Right hindlimb (tissue), 1 donor: ENCODE results near the gene GZMM.
A peak's percentile ranks its signal among the peaks of the same experiment; 100 is the strongest.

Experiments used
- DNase-seq: peaks from one replicate; pipeline ENCODE4 v3.0.0-alpha.2; 2018

Gene GZMM

DNA sequence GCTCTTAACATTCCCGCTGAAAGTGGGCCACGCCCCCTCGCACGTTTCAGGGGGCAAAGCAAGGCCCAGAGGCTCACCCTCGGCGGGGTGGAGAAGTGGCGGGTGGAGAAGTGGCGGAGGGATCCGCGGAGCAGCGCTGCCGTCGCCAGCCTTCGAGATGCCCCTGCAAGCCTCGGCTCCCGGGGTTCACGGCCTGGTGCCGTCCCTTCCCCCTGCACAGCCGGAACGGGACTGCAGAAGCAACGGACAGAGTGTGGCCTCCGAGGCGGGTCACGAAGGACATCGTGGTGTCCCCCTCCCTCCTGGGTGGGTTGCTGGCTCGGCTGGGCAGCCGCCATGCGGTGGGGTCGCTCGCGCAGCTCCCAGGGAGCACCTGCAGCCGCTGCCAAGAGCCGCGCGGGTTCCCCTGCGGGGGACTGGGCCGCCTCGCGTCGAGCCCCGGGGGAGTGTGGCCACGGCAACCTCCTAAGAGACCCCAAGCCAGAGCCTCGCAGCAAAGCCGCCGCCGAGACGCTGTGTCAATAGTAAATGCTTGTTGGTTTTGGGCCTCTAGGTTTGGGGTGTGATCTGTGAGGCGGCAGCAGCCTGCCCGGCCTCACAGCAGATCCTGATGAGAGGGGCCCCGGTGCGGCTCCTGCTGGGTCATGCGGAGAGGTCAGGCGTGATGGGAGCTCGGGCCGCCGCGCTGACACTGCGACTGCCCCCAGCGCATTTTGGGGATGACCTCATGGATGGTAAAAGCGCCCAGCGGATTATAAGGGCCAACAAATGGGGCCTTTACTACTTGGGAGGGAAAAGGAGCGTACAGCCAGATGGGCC, 31.1 kb upstream of the GZMM start:
- DNase-seq, result peak; percentile 44

DNA sequence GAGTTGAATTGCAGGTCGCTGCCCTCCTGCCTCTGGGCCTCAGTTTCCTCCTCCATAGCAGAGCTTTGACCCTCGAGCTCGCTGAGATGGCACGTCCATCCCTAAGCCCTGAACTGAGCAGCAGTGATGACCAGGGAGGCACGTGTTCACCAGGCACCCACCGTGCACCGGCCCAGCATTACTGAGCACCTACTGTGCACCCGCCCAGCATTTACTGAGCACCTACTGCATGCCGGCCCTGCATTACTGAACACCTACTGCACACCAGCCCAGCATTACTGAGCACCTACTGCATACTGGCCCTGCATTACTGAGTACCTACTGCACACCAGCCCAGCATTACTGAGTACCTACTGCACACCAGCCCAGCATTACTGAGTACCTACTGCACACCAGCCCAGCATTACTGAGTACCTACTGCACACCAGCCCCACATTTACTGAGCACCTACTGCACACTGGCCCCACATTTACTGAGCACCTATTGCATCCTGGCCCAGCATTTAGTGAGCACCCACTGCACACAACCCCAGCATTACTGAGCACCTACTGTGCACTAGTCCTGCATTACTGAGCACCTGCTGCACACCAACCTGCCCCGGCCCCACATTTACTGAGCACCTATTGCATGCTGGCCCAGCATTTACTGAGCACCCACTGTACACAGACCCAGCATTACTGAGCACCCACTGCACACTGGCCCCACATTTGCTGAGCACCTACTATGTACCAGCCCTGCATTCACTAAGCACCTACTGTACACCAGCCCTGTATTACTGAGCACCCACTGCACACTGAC, 30.3 kb upstream of the GZMM start:
- no peak for DNase-seq

DNA sequence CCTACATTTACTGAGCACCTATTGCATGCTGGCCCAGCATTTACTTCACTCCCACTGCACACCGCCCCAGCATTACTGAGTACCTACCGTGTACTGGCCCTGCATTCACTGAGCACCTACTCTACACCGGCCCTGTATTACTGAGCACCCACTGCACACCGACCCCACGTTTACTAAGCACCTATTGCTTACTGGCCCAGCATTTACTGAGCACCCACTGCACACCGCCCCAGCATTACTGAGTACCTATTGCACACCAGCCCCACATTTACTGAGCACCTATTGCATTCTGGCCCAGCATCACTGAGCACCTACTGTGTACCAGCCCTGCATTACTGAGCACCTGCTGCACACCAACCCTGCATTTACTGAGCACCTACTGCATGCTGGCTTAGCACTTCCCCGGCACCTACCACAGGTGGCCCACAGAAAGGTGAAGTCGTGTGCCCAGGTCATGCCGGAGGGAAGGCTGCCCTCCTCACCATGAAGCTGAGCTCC, 29.6 kb upstream of the GZMM start:
- peak; percentile 15 for DNase-seq

DNA sequence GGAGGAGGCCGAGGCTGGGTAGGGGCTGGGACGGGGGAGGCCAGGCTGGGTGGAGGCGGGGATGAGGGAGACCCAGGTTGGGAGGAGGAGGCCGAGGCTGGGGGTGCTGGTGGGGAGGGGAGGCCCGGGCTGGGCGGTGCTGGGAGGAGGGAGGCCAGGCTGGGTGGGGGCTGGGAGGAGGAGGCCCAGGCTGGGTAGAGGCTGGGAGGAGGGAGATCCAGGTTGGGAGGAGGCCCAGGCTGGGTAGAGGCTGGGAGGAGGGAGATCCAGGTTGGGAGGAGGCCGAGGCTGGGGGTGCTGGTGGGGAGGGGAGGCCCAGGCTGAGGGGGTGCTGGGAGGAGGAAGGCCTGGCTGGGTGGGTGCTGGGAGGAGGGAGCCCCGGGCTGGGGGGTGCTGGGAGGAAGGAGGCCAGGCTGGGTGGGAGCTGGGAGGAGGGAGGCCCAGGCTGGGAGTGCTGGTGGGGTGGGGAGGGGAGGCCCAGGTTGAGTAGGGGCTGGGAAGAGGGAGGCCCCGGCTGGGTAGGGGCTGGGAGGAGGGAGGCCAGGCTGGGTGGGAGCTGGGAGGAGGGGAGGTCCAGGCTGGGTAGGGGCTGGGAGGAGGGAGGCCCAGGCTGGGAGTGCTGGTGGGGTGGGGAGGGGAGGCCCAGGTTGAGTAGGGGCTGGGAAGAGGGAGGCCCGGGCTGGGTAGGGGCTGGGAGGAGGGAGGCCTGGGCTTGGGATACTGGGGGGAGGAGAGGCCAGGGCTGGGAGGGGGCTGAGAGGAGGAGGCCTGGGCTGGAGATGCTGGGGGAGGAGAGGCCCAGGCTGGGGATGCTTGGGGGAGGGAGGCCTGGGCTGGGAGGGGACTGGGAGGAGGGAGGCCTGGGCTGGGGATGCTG, 25.9 kb upstream of the GZMM start:
- peak; percentile 96 for DNase-seq

DNA sequence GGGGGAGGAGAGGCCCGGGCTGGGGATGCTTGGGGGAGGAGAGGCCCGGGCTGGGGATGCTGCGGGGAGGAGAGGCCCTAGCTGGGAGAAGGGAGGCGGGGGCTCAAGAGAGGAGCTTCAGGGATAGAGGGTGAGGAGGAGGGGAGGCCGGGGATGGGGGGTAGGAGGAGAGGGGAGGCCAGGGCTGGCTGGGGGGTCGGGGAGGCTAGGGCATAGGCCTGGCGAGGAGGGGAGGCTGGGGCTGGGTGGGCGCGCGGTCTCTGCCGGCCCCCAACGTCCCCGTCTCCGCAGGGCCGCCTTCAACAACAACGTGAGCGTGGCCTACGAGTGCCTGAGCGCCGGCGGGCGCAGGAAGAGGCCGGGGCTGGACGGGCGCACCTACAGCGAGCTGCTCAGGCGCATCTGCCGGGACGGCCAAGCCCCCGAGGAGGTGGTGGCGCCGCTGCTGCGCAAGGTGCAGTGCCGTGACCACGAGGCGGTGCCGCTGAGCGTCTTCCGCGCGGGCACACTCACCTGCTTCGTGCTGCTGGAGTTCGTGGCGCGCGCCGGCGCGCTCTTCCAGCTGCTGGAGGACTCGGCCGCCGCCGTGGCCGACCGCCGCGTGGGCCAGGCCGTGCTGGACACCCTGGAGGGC, 25.1 kb upstream of the GZMM start:
- no peak for DNase-seq

DNA sequence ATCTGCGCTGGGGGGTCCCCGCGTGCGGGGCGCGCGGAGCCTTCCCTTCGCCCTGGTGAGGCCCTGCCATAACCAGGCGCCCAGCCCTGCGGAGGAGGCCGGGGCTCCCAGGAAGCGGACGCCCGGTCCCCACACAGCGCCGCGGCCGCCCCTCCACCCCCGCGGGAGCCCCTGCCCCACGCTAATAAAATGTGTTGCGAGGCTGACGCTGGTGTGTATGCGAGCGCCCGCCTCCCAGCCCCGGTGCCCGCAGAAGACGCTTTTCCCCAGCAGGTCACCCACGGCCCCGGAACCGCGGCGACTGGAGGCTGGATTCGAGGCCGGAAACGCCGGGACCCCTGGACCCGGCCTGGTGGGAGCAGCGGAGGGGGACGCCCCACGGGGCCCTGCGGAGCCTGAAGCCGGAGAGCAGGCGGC, 24.4 kb upstream of the GZMM start:
- no peak for DNase-seq

DNA sequence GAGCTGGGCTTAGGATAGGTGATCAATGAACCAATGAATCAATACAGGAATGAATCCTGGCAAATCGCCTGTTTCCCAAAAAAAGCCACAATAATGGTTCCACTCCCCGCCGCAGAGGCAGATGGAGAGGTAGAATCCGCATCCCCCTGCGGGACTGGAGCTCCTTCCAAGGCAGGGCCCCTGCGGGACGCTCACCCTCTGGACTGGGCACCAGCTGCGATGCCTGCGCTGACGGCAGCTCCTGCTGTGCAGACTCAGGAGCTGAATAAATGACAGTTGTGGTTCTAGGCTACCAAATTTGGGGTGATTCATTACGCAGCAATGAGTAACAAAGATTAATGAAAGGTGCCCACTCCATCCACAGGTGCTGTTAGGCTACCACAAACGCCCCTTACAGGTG, 21.1 kb upstream of the GZMM start:
- DNase-seq, result peak; percentile 17

DNA sequence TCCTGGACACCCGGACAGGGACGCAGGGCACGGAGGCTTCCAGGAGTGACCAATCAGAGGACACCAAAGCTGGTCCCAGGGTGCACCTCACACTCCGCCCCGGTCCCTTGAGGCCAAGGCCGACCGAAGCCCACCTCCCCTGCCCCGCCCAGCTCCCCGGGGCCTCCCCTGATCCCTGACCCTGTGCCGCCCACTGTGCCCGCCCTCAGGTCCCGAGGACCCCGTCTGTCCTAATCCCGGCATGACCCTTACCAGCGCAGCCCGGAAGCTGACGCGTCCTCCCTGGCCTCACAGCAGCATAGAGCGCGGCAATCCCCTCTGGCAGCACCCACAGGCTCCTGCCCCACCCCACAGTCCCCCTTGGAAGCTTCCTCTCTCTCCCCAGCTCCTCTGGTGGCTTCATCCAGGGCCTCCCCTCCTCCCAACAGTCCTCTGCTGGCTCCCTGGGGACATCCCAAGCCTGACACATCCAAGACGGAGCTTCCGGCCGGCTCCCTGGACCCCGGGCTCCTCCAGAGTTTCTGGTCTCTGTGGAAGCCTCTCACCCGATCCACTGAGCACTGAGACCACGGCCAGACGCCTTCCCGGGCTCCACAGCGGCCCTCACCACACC, 19.7 kb upstream of the GZMM start:
- no peak for DNase-seq

DNA sequence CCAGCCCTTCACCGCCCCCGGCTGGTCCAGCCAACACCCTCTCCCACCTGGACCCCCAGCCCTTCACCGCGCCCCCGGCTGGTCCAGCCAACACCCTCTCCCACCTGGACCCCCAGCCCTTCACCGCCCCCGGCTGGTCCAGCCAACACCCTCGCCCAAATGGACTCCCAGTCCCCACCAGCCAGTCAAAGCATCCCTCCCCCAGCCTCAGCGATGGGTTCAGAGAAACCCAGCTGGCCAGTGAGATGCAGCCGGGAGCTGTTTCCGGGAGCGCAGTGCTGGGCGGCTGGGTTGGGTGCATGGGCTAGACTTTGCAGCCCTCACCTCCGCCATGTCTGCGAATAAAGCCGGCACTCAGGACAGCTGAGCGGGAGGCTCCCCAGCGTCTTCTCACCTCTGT, 18.8 kb upstream of the GZMM start:
- DNase-seq, result peak; percentile 23

DNA sequence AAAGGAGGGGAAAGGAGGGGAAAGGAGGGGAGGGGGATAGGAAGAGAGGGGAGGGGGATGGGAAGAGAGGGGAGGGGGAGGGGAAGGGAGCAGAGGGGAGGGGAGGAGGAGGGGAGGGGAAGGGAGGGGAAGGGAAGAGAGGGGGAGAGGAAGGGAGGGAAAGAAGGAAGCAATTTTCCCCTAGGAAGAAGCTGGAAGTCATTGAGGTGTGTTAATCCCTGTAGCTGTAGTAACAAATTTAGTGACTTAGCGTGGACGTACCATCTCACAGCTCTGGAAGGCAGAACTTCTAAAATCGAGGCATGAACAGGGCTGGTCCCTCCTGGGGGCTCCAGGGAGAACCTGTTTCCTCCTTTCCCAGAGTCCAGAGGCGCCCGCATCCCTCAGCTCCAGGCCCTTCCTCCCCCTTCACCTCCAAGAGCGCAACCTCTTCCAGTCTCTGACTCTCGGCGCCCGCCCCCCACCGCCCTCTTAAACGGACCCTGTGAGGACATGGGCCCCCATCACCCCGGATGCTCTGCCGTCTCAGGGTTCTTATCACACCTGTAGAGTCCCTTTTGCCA, 17.9 kb upstream of the GZMM start:
- DNase-seq, result no peak

DNA sequence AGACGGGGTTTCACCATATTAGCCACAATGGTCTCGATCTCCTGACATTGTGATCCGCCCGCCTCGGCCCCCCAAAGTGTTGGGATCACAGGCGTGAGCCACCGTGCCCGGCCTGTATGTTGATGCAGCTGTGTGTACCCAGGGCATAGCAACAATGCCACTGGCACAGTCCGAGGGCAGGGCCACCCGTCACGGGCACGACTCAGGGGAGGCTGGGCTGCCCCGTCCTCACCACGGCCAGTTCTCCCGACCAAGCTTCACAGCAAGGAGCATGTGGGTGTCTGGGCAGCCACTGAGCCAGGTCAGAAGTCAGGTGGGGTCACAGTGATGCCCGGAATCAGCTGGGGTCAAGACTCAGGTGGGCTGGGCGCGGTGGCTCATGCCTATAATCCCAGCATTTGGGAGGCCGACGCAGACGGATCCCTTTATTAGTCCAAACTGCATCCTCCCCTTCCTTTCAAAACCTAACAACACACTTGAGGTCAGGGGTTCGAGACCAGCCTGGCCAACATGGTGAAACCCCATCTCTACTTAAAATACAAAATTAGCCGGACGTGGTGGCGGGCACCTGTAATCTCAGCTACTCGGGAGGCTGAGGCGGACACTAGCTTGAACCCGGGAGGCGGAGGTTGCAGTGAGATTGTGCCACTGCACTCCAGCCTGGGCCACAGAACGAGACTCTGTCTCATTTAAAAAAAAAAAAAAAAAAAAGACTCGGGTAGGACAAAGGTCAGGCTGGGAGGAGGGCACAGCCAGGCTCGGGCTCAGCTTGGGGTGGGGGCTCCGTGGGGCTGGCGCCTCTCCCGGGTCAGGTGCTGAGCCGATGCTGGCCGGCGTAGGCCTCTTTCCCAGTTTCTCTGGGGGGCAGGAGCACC, 13.5 kb upstream of the GZMM start:
- DNase-seq, result no peak

DNA sequence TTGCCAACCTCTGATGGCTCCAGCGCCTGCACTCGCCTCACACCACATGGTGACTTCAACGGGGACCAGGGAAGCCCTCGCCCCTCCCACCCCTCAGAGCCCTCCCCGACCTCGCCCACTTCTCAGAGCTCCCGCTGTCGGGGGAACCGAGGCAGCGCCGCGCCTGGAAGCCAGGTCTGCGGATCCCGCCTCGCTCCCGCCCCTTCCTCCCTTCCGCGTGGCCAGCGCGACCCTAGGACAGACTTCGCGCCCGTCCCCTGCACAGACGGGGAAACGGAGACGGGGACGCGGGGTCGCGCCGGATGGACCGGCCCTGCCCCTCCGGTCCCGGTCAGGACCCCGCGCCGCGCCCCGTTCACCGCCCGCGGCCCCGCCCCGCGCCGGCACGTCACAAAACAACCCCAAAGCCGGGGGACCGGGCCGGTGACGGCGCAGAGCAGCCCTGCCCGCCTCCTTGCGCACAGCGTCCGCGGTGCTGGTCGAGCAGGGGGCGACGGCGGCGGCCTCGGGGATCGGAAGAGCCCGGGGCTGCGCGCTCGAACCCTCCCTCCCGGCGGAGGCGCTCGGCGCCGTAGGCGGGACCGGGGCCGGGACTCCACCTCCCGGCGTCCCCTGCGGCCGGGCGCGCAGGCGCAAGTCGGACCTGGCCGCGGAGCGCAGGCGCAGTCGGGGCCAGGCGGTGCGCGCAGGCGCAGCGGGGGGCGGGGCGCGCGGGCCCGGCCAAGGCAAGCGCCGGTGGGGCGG, 12.7 kb upstream of the GZMM start:
- peak; percentile 92 for DNase-seq

DNA sequence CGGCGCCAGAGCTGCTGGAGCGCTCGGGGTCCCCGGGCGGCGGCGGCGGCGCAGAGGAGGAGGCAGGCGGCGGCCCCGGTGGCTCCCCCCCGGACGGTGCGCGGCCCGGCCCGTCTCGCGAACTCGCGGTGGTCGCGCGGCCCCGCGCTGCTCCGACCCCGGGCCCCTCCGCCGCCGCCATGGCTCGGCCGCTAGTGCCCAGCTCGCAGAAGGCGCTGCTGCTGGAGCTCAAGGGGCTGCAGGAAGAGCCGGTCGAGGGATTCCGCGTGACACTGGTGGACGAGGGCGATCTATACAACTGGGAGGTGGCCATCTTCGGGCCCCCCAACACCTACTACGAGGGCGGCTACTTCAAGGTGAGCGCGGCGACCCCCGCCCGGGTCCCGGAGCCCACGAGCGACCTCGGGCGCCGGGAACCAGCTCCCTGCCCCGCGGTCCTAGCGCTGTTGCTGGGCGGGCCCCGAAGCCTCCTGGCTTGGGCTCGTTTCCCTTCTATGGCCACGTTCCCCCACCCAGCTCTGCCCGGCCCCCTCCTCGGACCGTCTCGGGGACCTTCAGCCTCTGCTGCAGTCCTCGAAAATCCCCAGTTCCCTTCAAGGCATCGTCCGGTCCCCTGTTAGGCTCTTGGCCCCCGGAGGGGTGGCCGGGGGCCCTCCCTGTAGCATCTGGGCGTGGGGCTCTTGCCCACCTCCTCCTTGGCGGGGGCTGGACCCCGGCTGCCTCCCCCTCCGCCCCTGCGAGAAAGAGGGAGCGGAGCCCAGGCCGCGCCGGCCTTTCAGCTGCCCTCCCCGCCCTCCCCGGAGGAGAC, 11.9 kb upstream of the GZMM start, which contains the start of gene CDC34:
Gene CDC34 (plus strand): TSS at position 8 of the 808 bp plus-strand sequence. CDS start 172 bp downstream, at position 180.
- DNase-seq, result no peak

DNA sequence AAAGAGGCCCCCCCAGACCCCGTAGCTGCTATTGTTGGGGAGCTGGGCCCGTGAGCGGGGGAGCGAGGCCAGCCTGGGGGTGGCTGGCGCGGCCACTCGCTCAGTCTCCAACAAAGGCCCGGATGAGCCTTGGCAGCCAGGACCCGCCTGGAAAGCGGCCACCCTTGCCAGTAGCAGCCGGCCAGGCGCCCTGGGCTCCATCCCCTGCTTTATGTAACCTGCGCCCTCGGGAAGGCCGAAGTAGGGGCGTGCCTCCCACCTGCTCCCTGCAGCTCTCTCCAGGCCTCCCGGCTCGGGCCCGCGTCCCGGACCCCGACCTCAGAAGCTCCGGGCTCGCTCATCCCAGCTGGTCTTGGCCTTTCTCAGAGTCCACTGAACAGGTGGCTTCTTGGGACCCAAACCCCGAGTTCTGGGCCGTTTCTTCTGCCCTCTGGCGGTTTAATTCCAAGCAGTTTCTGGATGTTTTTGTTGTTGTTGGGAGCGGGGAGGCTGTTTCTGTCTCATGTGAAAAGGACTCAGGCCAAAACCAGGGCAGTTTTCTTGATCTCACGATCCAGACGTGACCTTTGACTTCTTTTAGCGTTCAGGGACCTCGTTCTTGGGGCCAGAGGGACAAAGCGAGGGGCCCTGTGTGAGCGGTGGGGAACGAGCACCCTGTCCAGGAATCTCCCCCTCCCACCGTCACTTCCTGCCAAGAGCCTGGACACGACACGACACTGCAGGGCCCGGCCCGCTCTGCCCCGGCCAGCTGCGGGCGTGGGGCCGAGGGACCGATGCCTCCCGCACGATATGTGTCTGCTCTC, 11.1 kb upstream of the GZMM start:
- DNase-seq, result peak; percentile 82

DNA sequence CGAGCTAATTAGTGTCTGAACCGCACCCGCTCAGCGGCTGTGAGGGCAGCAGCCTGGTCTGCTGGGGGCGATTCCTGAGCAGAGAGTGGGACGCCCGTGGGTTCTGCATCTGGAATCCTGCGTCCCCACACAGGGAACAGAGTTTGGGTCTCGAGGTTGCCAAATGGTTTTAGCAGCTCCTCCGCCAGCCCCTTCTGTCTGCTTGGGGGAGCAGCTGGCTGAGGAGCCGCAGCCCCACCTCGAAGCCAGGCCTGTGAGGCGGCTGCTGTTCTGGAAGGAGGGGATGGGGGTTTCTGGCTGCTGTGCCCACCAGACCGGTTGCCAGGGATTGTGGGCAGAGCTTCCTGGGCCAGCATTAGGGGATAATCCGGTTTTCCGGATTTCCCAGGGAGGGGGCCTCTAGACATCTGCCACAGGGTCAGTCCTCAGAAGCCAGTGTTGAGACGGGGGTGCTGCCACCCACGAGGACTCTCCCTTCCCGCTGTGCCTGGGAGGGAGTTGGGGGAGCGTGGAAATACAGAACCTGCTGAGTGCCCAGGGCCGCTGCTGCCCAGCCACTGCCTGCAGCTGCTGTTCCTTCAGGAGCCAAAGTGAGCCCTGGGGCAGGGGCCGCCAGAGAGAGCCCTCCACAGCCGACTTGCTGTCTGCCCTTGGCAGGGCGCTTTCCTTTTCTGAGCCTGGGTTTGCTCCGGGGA, 10.3 kb upstream of the GZMM start:
- no peak for DNase-seq

DNA sequence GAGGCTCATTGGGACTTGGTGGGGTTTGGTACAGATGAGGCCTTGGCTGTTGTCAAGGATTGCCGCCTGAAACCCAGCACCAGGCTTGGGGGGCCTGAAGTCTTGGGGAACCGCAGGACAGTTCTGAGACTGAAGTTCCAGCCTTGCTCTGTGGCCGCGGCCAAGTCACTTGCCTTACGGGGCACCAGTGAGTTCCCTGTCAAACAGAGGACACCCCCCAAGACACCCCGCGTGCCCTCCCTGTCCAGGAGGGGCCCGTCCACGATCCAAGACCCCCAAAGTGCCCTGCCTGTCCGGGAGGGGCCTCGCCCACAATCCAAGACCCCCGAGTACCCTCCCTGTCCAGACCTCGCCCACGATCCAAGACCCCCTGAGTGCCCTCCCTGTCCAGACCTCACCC, 9.8 kb upstream of the GZMM start:
- no peak for DNase-seq
